ENCODE measurements around the gene AIP. TPM values are rescaled to one million over a fixed set of nuclear protein-coding genes. Genes with fewer than 3 reads are reported as not detected.

Gene AIP
- total and polyA plus RNA-seq, 9 of the 15 experiments (the other 6 are each of a cell fraction or from before 2014, with no cell fraction given) = 5.2 to 92.5 (median 52.7) TPM

- TF ChIP-seq ZBTB11 (CRISPR knock-in tag; IDR thresholded peaks at IDR 0.05) = peak in 1 of 3 experiments; percentile 64; a peak in 1 of 6 replicates
- TF ChIP-seq RBFOX2 (IDR thresholded peaks at IDR 0.05; ENCODE audit: low read depth, low read length) = peak; percentile 84
- no peak for TF ChIP-seq ZNF75A (CRISPR knock-in tag; IDR thresholded peaks at IDR 0.05)
- TF ChIP-seq NFIC (IDR thresholded peaks at IDR 0.05) = no peak
- TF ChIP-seq EWSR1 (IDR thresholded peaks at IDR 0.05; ENCODE audit: borderline replicate concordance, low read depth, partially characterized antibody) = no peak
- TF ChIP-seq, protein P1, sequence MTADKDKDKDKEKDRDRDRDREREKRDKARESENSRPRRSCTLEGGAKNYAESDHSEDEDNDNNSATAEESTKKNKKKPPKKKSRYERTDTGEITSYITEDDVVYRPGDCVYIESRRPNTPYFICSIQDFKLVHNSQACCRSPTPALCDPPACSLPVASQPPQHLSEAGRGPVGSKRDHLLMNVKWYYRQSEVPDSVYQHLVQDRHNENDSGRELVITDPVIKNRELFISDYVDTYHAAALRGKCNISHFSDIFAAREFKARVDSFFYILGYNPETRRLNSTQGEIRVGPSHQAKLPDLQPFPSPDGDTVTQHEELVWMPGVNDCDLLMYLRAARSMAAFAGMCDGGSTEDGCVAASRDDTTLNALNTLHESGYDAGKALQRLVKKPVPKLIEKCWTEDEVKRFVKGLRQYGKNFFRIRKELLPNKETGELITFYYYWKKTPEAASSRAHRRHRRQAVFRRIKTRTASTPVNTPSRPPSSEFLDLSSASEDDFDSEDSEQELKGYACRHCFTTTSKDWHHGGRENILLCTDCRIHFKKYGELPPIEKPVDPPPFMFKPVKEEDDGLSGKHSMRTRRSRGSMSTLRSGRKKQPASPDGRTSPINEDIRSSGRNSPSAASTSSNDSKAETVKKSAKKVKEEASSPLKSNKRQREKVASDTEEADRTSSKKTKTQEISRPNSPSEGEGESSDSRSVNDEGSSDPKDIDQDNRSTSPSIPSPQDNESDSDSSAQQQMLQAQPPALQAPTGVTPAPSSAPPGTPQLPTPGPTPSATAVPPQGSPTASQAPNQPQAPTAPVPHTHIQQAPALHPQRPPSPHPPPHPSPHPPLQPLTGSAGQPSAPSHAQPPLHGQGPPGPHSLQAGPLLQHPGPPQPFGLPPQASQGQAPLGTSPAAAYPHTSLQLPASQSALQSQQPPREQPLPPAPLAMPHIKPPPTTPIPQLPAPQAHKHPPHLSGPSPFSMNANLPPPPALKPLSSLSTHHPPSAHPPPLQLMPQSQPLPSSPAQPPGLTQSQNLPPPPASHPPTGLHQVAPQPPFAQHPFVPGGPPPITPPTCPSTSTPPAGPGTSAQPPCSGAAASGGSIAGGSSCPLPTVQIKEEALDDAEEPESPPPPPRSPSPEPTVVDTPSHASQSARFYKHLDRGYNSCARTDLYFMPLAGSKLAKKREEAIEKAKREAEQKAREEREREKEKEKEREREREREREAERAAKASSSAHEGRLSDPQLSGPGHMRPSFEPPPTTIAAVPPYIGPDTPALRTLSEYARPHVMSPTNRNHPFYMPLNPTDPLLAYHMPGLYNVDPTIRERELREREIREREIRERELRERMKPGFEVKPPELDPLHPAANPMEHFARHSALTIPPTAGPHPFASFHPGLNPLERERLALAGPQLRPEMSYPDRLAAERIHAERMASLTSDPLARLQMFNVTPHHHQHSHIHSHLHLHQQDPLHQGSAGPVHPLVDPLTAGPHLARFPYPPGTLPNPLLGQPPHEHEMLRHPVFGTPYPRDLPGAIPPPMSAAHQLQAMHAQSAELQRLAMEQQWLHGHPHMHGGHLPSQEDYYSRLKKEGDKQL (CRISPR knock-in tag; IDR thresholded peaks at IDR 0.05; ENCODE audit: borderline replicate concordance) = peak; percentile 95; the same call in 1 of the 2 replicates
- no peak for TF ChIP-seq BCOR (IDR thresholded peaks at IDR 0.05)
- TF ChIP-seq, protein P2, sequence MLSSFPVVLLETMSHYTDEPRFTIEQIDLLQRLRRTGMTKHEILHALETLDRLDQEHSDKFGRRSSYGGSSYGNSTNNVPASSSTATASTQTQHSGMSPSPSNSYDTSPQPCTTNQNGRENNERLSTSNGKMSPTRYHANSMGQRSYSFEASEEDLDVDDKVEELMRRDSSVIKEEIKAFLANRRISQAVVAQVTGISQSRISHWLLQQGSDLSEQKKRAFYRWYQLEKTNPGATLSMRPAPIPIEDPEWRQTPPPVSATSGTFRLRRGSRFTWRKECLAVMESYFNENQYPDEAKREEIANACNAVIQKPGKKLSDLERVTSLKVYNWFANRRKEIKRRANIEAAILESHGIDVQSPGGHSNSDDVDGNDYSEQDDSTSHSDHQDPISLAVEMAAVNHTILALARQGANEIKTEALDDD (IDR thresholded peaks at IDR 0.05) = no peak
- no peak for TF ChIP-seq ZNF174 (CRISPR knock-in tag; IDR thresholded peaks at IDR 0.05)
- peak; percentile 80; the same call in 1 of the 2 replicates for TF ChIP-seq E2F3 (CRISPR knock-in tag; IDR thresholded peaks at IDR 0.05)
- TF ChIP-seq HDAC8 (tag; IDR thresholded peaks at IDR 0.05) = peak; percentile 84
- TF ChIP-seq SP2 (IDR thresholded peaks at IDR 0.05; ENCODE audit: extremely low read depth, low read depth, low read length, poor library complexity, severe bottlenecking) = peak; percentile 60
- TF ChIP-seq ZNF41 (CRISPR knock-in tag; conservative IDR thresholded peaks at IDR 0.05) = no peak
- peak; percentile 68; the same call in 1 of the 2 replicates for TF ChIP-seq JUN (IDR thresholded peaks at IDR 0.05; ENCODE audit: borderline replicate concordance, low read depth, low read length)
- TF ChIP-seq JUN (CRISPR knock-in tag; IDR thresholded peaks at IDR 0.05; ENCODE audit: borderline replicate concordance) = peak; percentile 99
- no peak for TF ChIP-seq PHTF2 (CRISPR knock-in tag; IDR thresholded peaks at IDR 0.05)
- TF ChIP-seq FOXJ3 (CRISPR knock-in tag; IDR thresholded peaks at IDR 0.05) = no peak
These were observed at the start of gene AIP (continued) for GRCh38 chr11:67482827-67483798.

Measured in K562 (cell line).